Measurements from ENCODE around the gene ETNK1.

Gene ETNK1

DNA sequence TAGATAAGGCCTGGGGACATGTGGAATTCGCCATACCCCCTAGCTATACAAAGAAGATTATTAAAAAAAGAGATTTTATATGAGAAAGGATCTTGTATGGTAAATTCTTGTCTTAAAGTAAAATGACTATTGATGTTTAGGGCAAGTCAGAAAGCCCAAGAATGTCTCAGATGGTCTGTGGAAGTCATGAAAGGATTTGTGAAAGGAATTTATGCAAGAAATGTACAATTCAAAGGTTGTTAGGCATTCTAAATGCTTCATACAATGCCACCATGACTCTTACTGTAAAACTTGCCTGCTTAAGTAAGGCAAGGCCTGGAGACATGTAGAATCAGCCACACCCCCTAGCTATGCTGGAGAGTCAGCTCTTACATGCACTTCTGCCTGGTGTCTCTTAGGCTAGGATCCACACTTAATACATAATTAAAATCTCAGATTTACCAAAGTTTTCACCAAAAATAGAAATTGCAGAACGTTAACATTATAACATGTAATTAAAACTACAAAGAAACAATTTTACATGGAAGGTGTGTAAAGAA is 8.9 kb upstream of the ETNK1 start:
- no peaks in the 10 kb centered on the region for H3K27me3 ChIP-seq
- TF ChIP-seq, protein P1, sequence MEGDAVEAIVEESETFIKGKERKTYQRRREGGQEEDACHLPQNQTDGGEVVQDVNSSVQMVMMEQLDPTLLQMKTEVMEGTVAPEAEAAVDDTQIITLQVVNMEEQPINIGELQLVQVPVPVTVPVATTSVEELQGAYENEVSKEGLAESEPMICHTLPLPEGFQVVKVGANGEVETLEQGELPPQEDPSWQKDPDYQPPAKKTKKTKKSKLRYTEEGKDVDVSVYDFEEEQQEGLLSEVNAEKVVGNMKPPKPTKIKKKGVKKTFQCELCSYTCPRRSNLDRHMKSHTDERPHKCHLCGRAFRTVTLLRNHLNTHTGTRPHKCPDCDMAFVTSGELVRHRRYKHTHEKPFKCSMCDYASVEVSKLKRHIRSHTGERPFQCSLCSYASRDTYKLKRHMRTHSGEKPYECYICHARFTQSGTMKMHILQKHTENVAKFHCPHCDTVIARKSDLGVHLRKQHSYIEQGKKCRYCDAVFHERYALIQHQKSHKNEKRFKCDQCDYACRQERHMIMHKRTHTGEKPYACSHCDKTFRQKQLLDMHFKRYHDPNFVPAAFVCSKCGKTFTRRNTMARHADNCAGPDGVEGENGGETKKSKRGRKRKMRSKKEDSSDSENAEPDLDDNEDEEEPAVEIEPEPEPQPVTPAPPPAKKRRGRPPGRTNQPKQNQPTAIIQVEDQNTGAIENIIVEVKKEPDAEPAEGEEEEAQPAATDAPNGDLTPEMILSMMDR (IDR thresholded peaks at IDR 0.05; ENCODE audit: low read depth, low read length) = no peak
- DNase-seq = no peak
- no peak overlapping the region for H3K4me3 ChIP-seq (ENCODE audit: low read depth, low read length)
- no peaks in the 10 kb centered on the region for H3K4me1 ChIP-seq
- no peaks in the 10 kb centered on the region for H3K36me3 ChIP-seq
- no peaks in the 10 kb centered on the region for H3K9me3 ChIP-seq

DNA sequence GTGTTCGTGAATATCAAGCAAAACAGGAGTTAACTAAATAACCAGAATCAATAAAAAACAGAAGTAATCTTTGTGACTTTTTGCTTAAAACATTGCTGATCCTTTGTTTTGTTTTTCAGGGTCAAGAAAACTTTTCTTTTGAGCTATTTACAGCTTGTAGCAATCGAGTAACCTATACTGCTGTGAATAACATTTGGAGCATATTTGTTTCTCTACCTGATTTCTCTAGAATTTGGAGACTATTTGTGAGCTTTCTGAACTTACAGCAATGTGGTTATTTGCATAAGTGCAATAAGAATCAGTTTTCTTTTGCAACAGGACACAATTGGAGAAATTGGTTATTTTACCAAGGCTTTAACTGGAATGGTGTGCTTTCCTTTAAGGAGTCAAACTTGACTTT is 7.3 kb upstream of the ETNK1 start:
- Histone ChIP-seq H3K27me3 (no peaks in the 10 kb centered on the region), H3K4me1 (no peaks in the 10 kb centered on the region), H3K9me3 (no peaks in the 10 kb centered on the region), H3K36me3 (no peaks in the 10 kb centered on the region), H3K4me3 (ENCODE audit: low read depth, low read length) (no peak overlapping the region)
- DNase-seq = no peak
- TF ChIP-seq, protein P1 (IDR thresholded peaks at IDR 0.05; ENCODE audit: low read depth, low read length) = no peak

DNA sequence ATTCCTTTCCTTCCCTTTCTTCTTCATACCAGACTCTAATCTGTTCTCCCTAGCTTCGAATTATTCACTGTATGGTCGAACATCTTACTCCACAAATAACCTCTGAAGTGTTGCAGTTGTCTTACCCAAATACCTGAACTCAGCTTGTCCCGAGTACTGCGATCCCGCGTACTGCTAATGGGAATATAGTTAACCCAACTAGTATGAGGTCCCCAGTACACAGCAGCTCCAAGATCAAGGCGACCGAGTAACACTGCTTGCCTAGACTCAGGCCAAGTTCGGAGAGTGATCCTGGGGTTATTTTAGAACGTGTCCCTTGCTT is 462 bp upstream of the ETNK1 start:
- no peaks in the 10 kb centered on the region for H3K9me3 ChIP-seq
- no peak for DNase-seq

DNA sequence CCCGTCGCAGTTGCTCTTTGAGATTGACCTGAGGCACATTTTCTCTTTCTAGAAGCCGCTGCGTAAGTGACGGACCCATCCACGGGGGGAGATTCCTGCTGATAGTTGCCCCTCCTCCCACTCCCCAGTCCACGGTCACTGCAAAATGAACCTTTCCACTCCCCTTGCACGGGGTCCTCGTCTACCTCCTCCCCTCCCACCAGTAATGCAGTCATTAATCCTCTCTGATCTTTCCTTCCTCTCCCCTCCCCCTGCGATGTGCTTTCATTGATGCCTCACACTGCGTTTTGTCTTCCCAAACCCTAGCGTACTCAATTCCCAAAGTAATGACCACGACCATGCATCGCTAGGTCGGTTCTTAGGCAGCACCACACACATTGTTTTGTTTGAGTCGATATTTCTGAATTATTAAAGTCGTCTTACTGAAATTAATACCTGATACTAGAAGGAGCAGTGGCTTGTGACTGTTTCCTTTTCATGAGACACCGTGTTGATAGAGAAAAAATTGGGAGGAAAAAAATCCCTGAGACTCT is 857 bp downstream of the ETNK1 start:
- Histone ChIP-seq H3K4me1 (0 out of 2 replicates have a peak, but pooled peaks cover 3% of the 10 kb centered on the region), H3K4me3 (ENCODE audit: low read depth, low read length) (peak overlapping the region; percentile 93), H3K9me3 (no peaks in the 10 kb centered on the region), H3K36me3 (no peaks in the 10 kb centered on the region; the same call in 1 of the 2 replicates), H3K27me3 (no peaks in the 10 kb centered on the region)
- TF ChIP-seq, protein P1 (IDR thresholded peaks at IDR 0.05; ENCODE audit: low read depth, low read length) = no peak
- peak; percentile 57 for DNase-seq

More for the DNA sequence above, 462 bp upstream of the ETNK1 start:
- TF ChIP-seq, protein P1 (IDR thresholded peaks at IDR 0.05; ENCODE audit: low read depth, low read length) = no peak
- Histone ChIP-seq H3K36me3 (no peaks in the 10 kb centered on the region; the same call in 1 of the 2 replicates), H3K27me3 (no peaks in the 10 kb centered on the region), H3K4me1 (0 out of 2 replicates have a peak, but pooled peaks cover 3% of the 10 kb centered on the region), H3K4me3 (ENCODE audit: low read depth, low read length) (peak overlapping the region; percentile 93)

DNA sequence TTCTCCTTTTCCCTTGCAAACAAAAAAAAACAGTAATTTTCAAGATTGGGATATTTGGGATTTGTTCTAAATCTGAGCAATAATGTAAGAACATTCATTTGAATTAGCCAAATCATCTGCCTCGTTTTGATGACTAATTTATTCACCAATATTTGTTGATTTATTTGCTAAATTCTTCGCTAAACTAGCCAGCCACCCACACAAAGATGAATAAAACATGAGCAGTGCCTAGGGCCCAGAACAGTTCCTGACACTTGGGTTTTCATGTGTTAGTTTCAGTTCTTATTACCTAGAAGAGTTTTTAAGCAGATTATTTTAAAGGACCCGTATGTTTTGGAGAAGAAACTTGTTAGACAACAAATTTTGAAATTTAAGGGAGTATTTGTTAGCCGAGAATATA is 1.4 kb downstream of the ETNK1 start:
- H3K4me3 ChIP-seq (ENCODE audit: low read depth, low read length) = peak overlapping the region; percentile 93
- H3K4me1 ChIP-seq = 0 out of 2 replicates have a peak, but pooled peaks cover 3% of the 10 kb centered on the region
- H3K9me3 ChIP-seq = no peaks in the 10 kb centered on the region
- TF ChIP-seq, protein P1 (IDR thresholded peaks at IDR 0.05; ENCODE audit: low read depth, low read length) = no peak
- no peak for DNase-seq
- no peaks in the 10 kb centered on the region for H3K27me3 ChIP-seq
- H3K36me3 ChIP-seq = no peaks in the 10 kb centered on the region; the same call in 1 of the 2 replicates

DNA sequence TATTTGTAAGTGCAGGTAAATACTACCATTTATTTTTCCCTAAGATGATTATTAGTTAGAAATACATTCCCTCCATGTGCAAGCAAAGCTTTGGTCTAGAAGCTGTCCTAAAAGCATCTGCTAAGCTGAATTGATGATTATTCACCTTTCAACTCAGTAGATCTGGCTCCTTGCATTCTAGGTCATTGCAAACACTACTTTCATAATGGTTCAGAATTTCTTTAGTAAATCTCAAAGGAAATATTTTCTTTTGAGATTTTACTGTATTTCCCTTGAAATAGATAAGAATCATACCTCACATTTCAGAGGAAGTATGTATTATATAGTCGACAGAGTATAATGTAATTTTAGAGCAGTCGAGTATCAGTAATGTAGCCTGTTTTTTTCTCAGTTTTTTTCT is 2.4 kb downstream of the ETNK1 start:
- Histone ChIP-seq H3K4me1 (0 out of 2 replicates have a peak, but pooled peaks cover 3% of the 10 kb centered on the region), H3K9me3 (no peaks in the 10 kb centered on the region), H3K36me3 (no peaks in the 10 kb centered on the region; the same call in 1 of the 2 replicates), H3K4me3 (ENCODE audit: low read depth, low read length) (peak overlapping the region; percentile 93), H3K27me3 (no peaks in the 10 kb centered on the region)
- no peak for DNase-seq
- TF ChIP-seq, protein P1 (IDR thresholded peaks at IDR 0.05; ENCODE audit: low read depth, low read length) = no peak

Measured in BE2C (cell line).